GM18873 (cell line): ENCODE results near the gene CEBPG.

Experiments used
- ATAC-seq: cut with Tn5 transposase; IDR thresholded peaks from one replicate; pipeline ENCODE4 v1.9.1; 2021; ENCODE audit warnings: mild to moderate bottlenecking, moderate library complexity, moderate number of reproducible peaks; ENCODE audit not compliant: unreplicated experiment, low FRiP score

The CEBPG gene

GRCh38 chr19:33373453-33374235 lies at the start of gene CEBPG:
Gene CEBPG, plus strand, starts transcription at chr19:33373709. Its CDS starts 5,531 bp downstream, at chr19:33379240.
- ATAC-seq, result peak; percentile 70

GRCh38 chr19:33324628-33325027 lies 48.9 kb upstream of the CEBPG start:
- ATAC-seq, result no peak

GRCh38 chr19:33325920-33326319 lies 47.6 kb upstream of the CEBPG start:
- ATAC-seq, result no peak

- ATAC-seq, result no peak
Measured at GRCh38 chr19:33329060-33329459, 44.4 kb upstream of the CEBPG start.

- no peak for ATAC-seq
Measured at GRCh38 chr19:33329736-33330135, 43.8 kb upstream of the CEBPG start.

GRCh38 chr19:33332248-33332647 lies 41.3 kb upstream of the CEBPG start:
- no peak for ATAC-seq

- no peak for ATAC-seq
Measured at GRCh38 chr19:33333151-33333550, 40.4 kb upstream of the CEBPG start.

- ATAC-seq, result no peak
Measured at GRCh38 chr19:33333642-33334041, 39.9 kb upstream of the CEBPG start.

- ATAC-seq, result no peak
Measured at GRCh38 chr19:33334271-33334670, 39.2 kb upstream of the CEBPG start.

GRCh38 chr19:33335446-33335845 lies 38.1 kb upstream of the CEBPG start:
- no peak for ATAC-seq

GRCh38 chr19:33339016-33339984 lies 34.2 kb upstream of the CEBPG start:
- ATAC-seq, result no peak

- ATAC-seq, result no peak
Measured at GRCh38 chr19:33340991-33341390, 32.5 kb upstream of the CEBPG start.

- no peak for ATAC-seq
Measured at GRCh38 chr19:33343301-33343700, 30.2 kb upstream of the CEBPG start.

- no peak for ATAC-seq
Measured at GRCh38 chr19:33343859-33344572, 29.5 kb upstream of the CEBPG start.

GRCh38 chr19:33344573-33344925 lies 29.0 kb upstream of the CEBPG start:
- ATAC-seq, result no peak

GRCh38 chr19:33345163-33345562 lies 28.3 kb upstream of the CEBPG start:
- no peak for ATAC-seq

- no peak for ATAC-seq
Measured at GRCh38 chr19:33346665-33347064, 26.8 kb upstream of the CEBPG start.

- ATAC-seq, result no peak
Measured at GRCh38 chr19:33347300-33347699, 26.2 kb upstream of the CEBPG start.

- no peak for ATAC-seq
Measured at GRCh38 chr19:33348301-33349010, 25.1 kb upstream of the CEBPG start.
